ENCODE data around the gene SRGAP2B.
"Not testable (repeated sequence)": the region's sequence is repeated elsewhere in the genome, so short reads cannot be mapped to it uniquely, and the experiment has no call there.

Gene SRGAP2B

GRCh38 chr1:144889450-144890115 is 205.5 kb downstream of the SRGAP2B start:
- not testable (repeated sequence) for DNase-seq

GRCh38 chr1:144883022-144883421 is 212.1 kb downstream of the SRGAP2B start:
- peak; percentile 1 for DNase-seq

- DNase-seq: not testable (repeated sequence)
Measured at GRCh38 chr1:144882343-144882742, 212.8 kb downstream of the SRGAP2B start.

- not testable (repeated sequence) for DNase-seq
Measured at GRCh38 chr1:144858607-144859006, 236.5 kb downstream of the SRGAP2B start.
